Activated T-cell treated with anti-CD3 and anti-CD28 coated beads, Interleukin-2, amount 50 U/mL, for 48 hours (primary cell): ENCODE measurements around the gene ZER1.

Experiments
- DNase-seq, 2 experiments: peaks; one replicate each; pipeline ENCODE4 v3.0.0-alpha.2; 2020

ZER1 gene

DNA sequence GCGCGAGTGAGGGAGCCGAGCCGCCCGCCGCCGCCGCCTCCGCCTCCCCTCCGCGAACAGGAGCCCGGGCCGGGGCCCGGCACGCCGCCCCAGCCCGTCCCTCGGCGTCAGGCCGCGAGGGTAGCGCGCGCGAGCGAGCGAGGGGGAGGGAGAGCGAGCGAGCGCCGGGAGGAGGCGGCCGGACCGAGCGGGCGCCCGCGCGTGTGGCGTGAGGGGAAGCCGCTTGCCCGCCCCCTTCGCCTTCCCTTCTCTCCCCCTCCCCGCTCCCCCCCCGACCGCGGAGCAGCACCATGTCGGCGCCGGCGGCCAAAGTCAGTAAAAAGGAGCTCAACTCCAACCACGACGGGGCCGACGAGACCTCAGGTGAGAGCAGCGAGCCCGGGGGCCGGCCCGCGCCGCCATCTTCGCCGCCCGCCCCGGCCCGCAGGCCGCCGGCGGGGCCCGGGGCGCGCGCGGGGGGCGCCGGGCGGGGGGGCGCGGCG is 82.4 kb downstream of the ZER1 start:
- no peak for DNase-seq

DNA sequence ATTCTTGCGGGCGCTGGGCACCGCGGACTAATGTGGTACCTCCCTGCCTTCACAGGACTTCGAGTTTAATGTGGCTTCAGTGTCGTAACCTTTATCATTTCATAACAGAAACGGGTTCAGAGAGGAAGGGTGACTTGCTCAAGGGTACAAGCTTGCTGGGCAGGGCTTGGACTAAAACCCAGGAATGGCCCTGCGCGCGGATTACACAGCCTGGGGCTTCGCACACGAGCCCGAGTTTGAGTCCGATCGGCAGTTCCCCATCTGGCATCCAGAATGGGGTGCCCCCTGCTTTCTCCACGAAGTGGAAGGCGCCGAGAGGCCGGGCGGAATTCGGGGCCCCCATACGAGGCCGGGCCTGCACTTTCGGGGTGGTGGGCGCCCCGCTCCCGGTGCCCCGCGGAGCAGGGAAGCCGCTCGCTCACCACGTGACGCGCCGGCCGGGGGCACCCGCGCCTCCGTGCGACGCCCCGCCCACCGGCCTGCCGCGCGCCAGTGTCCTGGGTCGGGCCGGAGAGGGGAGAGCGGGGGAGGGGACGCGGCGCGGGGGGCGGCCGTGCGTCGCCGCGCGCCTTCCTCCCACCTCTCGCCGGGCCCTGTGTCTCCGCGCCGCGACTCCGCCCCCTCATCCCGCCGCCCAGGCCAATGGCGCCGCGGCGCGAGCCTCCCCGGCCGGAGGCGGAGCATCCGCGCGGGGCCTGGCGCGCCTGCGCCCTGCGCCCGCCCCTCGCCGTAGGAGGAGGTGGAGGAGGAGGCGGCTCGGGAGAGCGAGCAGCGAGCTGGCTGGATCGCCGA is 83.0 kb downstream of the ZER1 start, which contains the start of gene SET:
Gene SET, plus strand, starts transcription at position 722 of the 792 bp plus-strand sequence. CDS start 361 bp downstream, outside the sequence.
- peak; percentile 93 to 95 for DNase-seq

DNA sequence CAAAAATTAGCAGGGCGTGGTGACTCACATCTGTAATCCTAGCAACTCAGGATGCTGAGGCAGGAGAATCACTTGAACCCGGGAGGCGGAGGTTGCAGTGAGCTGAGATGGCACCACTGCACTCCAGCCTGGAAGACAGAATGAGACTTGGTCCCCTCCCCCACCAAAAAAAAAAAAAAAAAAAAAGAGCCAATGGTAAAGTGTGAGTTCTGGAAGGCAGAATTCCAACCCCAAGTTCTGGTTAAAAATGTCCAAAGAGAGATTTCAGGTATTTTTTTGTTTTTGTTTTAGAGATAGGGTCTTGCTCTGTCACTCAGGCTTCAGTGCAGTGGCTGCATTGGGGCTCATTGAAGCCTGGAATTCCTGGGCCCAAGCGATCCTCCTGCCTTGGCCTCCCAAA is 84.3 kb downstream of the ZER1 start:
- DNase-seq = no peak

DNA sequence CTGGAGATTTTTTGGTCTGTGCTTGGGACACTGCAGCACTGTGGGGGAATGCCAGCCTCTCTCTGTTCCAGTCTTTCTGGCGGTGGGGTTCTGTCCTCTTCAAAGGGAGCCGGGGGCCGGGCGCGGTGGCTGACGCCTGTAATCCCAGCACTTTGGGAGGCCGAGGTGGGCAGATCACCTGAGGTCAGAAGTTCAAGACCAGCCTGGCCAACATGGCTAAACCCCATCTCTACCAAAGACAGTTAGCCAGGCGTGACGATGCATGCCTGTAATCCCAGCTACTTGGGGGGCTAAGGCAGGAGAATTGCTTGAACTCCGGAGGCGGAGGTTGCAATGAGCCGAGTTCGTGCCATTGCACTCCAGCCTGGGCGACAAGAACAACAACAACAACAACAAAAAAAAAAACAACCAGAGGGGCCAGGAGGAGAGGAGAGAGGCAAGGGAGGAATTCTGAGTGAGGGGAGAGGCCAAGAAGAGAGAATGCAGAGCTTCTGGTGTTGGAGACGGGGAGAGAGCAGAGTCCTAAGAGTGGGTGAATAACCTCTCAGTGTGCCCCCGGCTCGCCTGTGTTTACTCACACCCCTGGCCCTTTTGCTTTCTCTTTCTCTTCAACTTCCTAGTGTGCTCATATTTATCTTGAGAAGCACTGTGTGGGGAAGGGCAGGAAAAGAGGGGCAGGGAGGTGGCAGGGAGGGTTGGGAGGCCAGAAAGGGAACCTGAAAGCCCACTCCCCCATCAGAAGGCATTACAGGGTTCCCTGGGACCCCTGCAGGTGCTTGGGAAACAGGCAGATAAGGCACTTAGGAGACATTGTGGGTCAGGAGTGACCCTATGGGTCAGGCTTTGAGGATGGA is 85.9 kb downstream of the ZER1 start:
- DNase-seq = peak; percentile 41 to 57

DNA sequence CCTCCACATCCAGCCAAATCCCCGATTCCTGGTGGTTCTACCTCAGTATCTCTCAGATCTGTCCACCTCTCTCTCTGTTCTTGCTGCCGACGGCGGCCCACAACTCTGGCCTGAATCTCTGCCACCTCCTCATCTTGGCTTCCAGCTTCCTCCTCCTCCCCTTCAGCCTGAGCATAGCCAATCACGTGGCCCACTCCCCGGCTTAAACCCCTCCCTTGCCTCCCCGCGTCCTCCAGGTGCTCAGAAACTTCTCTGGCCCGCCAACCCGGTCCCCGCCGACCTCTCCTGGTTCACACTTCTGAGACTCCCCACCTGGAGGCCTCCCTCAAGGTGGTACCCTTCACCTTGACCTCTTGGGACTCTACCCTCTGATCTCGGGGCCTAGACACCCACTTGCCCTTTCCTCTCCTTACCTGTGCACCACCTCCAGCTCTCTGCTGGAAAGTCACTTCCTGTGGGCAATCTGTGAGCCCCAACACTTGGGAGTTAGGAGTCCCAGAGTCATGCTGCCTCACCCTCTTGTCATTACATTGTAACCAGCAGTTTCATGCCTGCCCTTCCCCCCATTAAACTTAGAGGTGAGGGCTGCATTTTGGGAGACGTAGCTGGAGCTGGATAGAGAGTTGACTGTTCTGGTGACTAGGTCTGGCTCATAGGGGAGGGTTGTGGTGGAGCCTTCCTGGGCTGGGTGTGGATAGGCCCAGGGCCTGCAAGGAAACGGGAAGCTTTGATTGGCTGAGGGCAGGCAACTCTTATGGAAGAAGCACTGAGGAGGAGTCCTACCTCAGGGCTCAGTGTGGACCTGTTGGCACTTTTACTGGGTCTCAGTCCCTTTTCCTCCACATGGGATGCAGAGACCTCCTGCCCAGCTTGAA is 87.2 kb downstream of the ZER1 start:
- DNase-seq = peak; percentile 85 to 86

DNA sequence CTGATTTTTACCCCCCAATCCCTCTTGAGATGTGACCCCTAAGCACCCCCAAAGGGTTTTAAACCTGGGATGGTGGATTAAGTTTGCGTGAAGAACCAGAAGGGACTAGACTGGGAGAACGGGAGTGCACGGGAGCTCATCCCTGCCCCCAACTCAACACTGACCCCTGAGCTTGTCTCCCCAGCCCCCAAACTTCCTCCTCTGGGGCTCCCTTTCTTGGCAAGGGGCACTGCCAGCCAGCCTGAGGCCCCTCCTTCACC is 87.7 kb downstream of the ZER1 start:
- DNase-seq = no peak

DNA sequence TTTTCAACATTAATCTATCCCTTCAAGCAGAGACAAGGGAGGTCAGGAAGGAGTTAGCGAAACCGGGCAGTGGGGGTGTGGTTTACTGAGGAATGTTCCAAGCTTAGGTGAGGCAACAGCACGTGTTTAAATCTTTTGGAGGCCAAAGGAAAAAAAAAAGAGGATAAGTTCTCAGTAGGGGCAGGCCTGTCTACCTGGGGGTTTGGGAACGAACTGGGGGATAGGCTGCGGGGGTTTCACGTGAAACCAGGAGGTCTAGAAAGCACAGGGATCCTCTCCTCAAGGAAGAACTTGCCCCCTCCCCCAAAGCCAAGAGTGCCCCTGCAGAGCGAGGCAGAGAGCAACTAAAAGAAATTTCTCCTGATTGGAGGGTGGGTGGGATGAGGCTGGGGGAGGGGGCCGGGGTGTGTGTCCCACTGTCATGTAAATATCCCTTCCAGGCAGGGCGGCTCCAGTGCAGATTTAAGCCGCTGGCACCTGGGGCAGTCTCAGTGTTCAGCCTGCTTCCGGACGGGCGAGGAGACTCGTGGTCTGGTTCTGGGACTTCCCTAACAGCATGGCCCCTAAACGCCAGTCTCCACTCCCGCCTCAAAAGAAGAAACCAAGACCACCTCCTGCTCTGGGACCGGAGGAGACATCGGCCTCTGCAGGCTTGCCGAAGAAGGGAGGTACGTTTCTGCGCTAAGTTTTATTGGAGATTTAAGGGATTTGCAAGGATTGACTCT is 88.2 kb downstream of the ZER1 start:
- peak; percentile 65 to 69 for DNase-seq
